Liver (tissue), 9 donors: ENCODE measurements around the gene PDK3. TPM values are rescaled to one million over a fixed set of nuclear protein-coding genes. Genes with fewer than 3 reads are reported as not detected.

Experiments used
- DNase-seq: peaks from one replicate; pipeline ENCODE4 v3.0.0-alpha.2; 2017; ENCODE audit warnings: low spot score
- H3K27ac ChIP-seq, 2 donors: one replicate each; pipeline ENCODE4 v1.7.0; 2013; ENCODE audit warnings: inconsistent platforms in 2 of 2, low read length in 2 of 2, control low read depth in 1 of 2, low read depth in 1 of 2, mild to moderate bottlenecking in 1 of 2
- H3K27me3 ChIP-seq, 4 donors: one replicate each; pipeline versions ENCODE4 v1.6.1 to v1.7.0; 2013; ENCODE audit warnings: low read length in 3 of 4, inconsistent platforms in 1 of 4, mild to moderate bottlenecking in 1 of 4, moderate library complexity in 1 of 4; ENCODE audit not compliant: control insufficient read depth in 4 of 4, insufficient read depth in 4 of 4
- H3K36me3 ChIP-seq, 4 donors: one replicate each; pipeline versions ENCODE4 v1.6.1 to v1.7.0; 2013; ENCODE audit warnings: low read length in 3 of 4, mild to moderate bottlenecking in 3 of 4, low read depth in 1 of 4, moderate library complexity in 1 of 4; ENCODE audit not compliant: control insufficient read depth in 4 of 4, insufficient read depth in 3 of 4
- H3K4me1 ChIP-seq, 4 donors: one replicate each; pipeline versions ENCODE4 v1.6.1 to v1.7.0; 2013; ENCODE audit warnings: low read length in 3 of 4, mild to moderate bottlenecking in 3 of 4, moderate library complexity in 1 of 4; ENCODE audit not compliant: control insufficient read depth in 4 of 4, insufficient read depth in 4 of 4
- H3K4me3 ChIP-seq, 3 donors: one replicate each; pipeline versions ENCODE4 v1.6.1 to v1.7.0; 2013; ENCODE audit warnings: low read length in 3 of 3, control low read depth in 1 of 3, low read depth in 1 of 3, mild to moderate bottlenecking in 1 of 3
- H3K9ac ChIP-seq, 2 donors: one replicate each; pipeline ENCODE4 v1.7.0; 2013; ENCODE audit warnings: low read length in 2 of 2, mild to moderate bottlenecking in 2 of 2, moderate library complexity in 2 of 2, control low read depth in 1 of 2, low read depth in 1 of 2
- H3K9me3 ChIP-seq, 4 donors: one replicate each; pipeline versions ENCODE4 v1.6.1 to v1.7.0; 2013; ENCODE audit warnings: low read length in 3 of 4; ENCODE audit not compliant: control insufficient read depth in 4 of 4
- ATF3 ChIP-seq: IDR thresholded peaks from 2 replicates; pipeline ENCODE4 v1.6.1; 2016; ENCODE audit warnings: antibody characterized with exemption
- CTCF ChIP-seq: fragments of 150-350 bp; IDR thresholded peaks from 2 replicates; pipeline ENCODE4 v1.5.1; 2017; ENCODE audit warnings: improper control_type of control experiment, low read depth, low read length; ENCODE audit not compliant: missing input control
- EGR1 ChIP-seq, 2 donors: IDR thresholded peaks; 2 replicates each; pipeline ENCODE4 v1.6.1; 2016 to 2018; ENCODE audit warnings: antibody characterized with exemption in 2 of 2, low read depth in 2 of 2
- FOXA1 ChIP-seq: IDR thresholded peaks from 2 replicates; pipeline ENCODE4 v1.6.1; 2016; ENCODE audit warnings: antibody characterized with exemption
- GABPA ChIP-seq, 2 donors: IDR thresholded peaks in 1 of 2; conservative IDR thresholded peaks in 1 of 2; 2 replicates each; pipeline ENCODE4 v1.6.1; 2016; ENCODE audit warnings: antibody characterized with exemption in 2 of 2, mild to moderate bottlenecking in 1 of 2, moderate library complexity in 1 of 2
- HNF4A ChIP-seq, 2 donors: conservative IDR thresholded peaks; 2 replicates each; pipeline ENCODE4 v1.6.1; 2016; ENCODE audit warnings: antibody characterized with exemption in 2 of 2, mild to moderate bottlenecking in 2 of 2
- HNF4G ChIP-seq: IDR thresholded peaks from 2 replicates; pipeline ENCODE4 v1.6.1; 2016; ENCODE audit warnings: antibody characterized with exemption
- JUND ChIP-seq, 2 donors: IDR thresholded peaks; 2 replicates each; pipeline ENCODE4 v1.6.1; 2016; ENCODE audit warnings: antibody characterized with exemption in 2 of 2
- MAX ChIP-seq: IDR thresholded peaks from 2 replicates; pipeline ENCODE4 v1.6.1; 2016; ENCODE audit warnings: antibody characterized with exemption
- NR2F2 ChIP-seq: IDR thresholded peaks from 2 replicates; pipeline ENCODE4 v1.6.1; 2016; ENCODE audit warnings: antibody characterized with exemption
- REST ChIP-seq: IDR thresholded peaks from 2 replicates; pipeline ENCODE4 v1.6.1; 2016; ENCODE audit warnings: antibody characterized with exemption, mild to moderate bottlenecking
- RXRA ChIP-seq, 2 donors: IDR thresholded peaks; 2 replicates each; pipeline ENCODE4 v1.6.1; 2017 to 2018; ENCODE audit warnings: antibody characterized with exemption in 2 of 2, mild to moderate bottlenecking in 1 of 2
- SP1 ChIP-seq: IDR thresholded peaks from 2 replicates; pipeline ENCODE4 v1.6.1; 2018; ENCODE audit warnings: antibody characterized with exemption, mild to moderate bottlenecking
- TAF1 ChIP-seq: conservative IDR thresholded peaks from 2 replicates; pipeline ENCODE4 v1.6.1; 2016; ENCODE audit warnings: antibody characterized with exemption, mild to moderate bottlenecking
- YY1 ChIP-seq: IDR thresholded peaks from 2 replicates; pipeline ENCODE4 v1.6.1; 2016; ENCODE audit warnings: antibody characterized with exemption, mild to moderate bottlenecking
- ZBTB33 ChIP-seq: IDR thresholded peaks from 2 replicates; pipeline ENCODE4 v1.6.1; 2016; ENCODE audit warnings: antibody characterized with exemption
- WGBS: extraction: QIAGEN DNeasy Blood & Tissue Kit; methylation state at CpG from one replicate; pipeline ENCODE4 v1.1.7; 2013; 5-methylcytosine and 5-hydroxymethylcytosine counted together
- polyA plus RNA-seq, 2 donors: library from polyadenylated mRNA; stranded (reverse) in 1 of 2; unstranded in 1 of 2; fragments of 200-250 nt in 1 of 2; fragments of >200 nt in 1 of 2; fragmentation: Nextera tagmentation in 1 of 2; extraction: Ambion mirVana in 1 of 2; gene quantifications; one replicate each; pipeline versions ENCODE4 v1.2.1 to v1.2.3, GENCODE V29; 2013 to 2015
- total RNA-seq, 2 donors: library from RNA; depleted of rRNA; stranded (reverse); fragments of >200 nt; gene quantifications; one replicate each; pipeline ENCODE4 v1.2.3, GENCODE V29; 2014
- donor health status: healthy.
- donor health status: healthy.
- donor health status: healthy.
- donor health status: healthy.
- donor health status: healthy.

PDK3 gene
- total RNA-seq (10 to 100 TPM; 13.5 to 14.0 TPM), polyA plus RNA-seq (10 to 100 TPM in 1 of 2 donors, 1 to 10 TPM in 1; 6.0 to 13.6 TPM)

- Histone ChIP-seq H3K27me3 (no peaks in the 10 kb centered on the region), H3K9me3 (no peaks in the 10 kb centered on the region), H3K4me1 (peaks cover 3 to 9% (median 4%) of the 10 kb centered on the region in 4 donors), H3K27ac (peak within 1 kb of the TSS; percentile 82 to 86), H3K36me3 (no peaks in the 10 kb centered on the region), H3K4me3 (peak within 1 kb of the TSS; percentile 44 to 81 (median 66)), H3K9ac (peak within 1 kb of the TSS in 1 of 2 donors; percentile 72)
- DNase-seq: peak; percentile 88
- WGBS: under 1% methylated on average over 83 of the region's 83 CpGs
- TF ChIP-seq YY1 (no peak), HNF4A (conservative IDR thresholded peaks at IDR 0.05) (peak in 1 of 2 donors; percentile 24), REST (peak; percentile 87), TAF1 (peak; percentile 39)
These were observed at the start of gene PDK3 for GRCh38 chrX:24464836-24465531. Gene PDK3, plus strand, starts transcription at chrX:24465286. Its CDS starts 170 bp downstream, at chrX:24465456.

- TF ChIP-seq TAF1 (no peak), MAX (no peak), HNF4G (no peak), ZBTB33 (no peak), GABPA (IDR thresholded peaks at IDR 0.05 in 1 of 2, conservative IDR thresholded peaks at IDR 0.05 in 1 of 2) (no peak), HNF4A (conservative IDR thresholded peaks at IDR 0.05) (no peak), EGR1 (IDR thresholded peaks at IDR 0.05; ENCODE audit: low read depth in 2 of 2) (no peak), YY1 (no peak)
- H3K9ac ChIP-seq: no peak overlapping the region
These were observed 49.2 kb upstream of the PDK3 start for GRCh38 chrX:24415921-24416320.

GRCh38 chrX:24423960-24424359, 41.1 kb upstream of the PDK3 start:
- Histone ChIP-seq H3K27me3 (no peaks in the 10 kb centered on the region), H3K36me3 (no peaks in the 10 kb centered on the region), H3K4me1 (peaks cover 0 to 5% (median 0%) of the 10 kb centered on the region in 4 donors), H3K9ac (no peak overlapping the region), H3K9me3 (no peaks in the 10 kb centered on the region), H3K27ac (no peak overlapping the region), H3K4me3 (no peak overlapping the region)
- DNase-seq: no peak
- 53% methylated on average over 2 of the region's 2 CpGs for WGBS
- TF ChIP-seq YY1 (no peak), SP1 (no peak), JUND (IDR thresholded peaks at IDR 0.05) (no peak), EGR1 (IDR thresholded peaks at IDR 0.05; ENCODE audit: low read depth in 2 of 2) (no peak), NR2F2 (no peak), ATF3 (no peak), TAF1 (no peak), FOXA1 (no peak), HNF4A (conservative IDR thresholded peaks at IDR 0.05) (no peak), CTCF (no peak), GABPA (IDR thresholded peaks at IDR 0.05 in 1 of 2, conservative IDR thresholded peaks at IDR 0.05 in 1 of 2) (no peak), RXRA (IDR thresholded peaks at IDR 0.05) (no peak)

More at GRCh38 chrX:24415921-24416320, 49.2 kb upstream of the PDK3 start:
- Histone ChIP-seq H3K4me3 (no peak overlapping the region), H3K27me3 (no peaks in the 10 kb centered on the region), H3K27ac (no peak overlapping the region), H3K36me3 (no peaks in the 10 kb centered on the region), H3K9me3 (peaks cover 0 to 3% (median 0%) of the 10 kb centered on the region in 4 donors), H3K4me1 (no peaks in the 10 kb centered on the region)
- 75% methylated on average over 5 of the region's 5 CpGs for WGBS
- DNase-seq: no peak
